ENCODE measurements around the gene TMEM135. TPM values are rescaled to one million over a fixed set of nuclear protein-coding genes. Genes with fewer than 3 reads are reported as not detected.

TMEM135 gene
- total RNA-seq, 1 donor from 2014 or later = 46.4 TPM

DNA sequence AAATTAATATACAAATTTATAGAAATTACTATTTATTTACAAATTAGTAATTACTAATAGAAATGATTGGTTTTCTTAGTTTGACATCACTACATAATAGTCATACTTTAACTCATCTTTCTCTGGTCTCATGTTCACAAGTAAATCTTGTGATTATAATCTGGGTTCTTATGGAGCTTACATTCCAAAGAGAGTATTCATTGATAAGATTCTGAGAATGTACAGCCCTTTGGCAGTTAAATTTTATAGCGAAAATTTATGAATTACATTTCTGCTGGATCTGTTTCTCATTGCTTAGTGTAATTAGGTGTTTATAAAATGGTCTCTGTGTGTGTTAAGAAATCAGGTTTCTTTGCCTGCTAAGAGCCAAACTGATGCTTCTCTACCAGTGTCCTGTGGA, 175.2 kb downstream of the TMEM135 start:
- no peaks in the 10 kb centered on the region for H3K4me1 ChIP-seq
- H3K4me3 Mint-ChIP-seq = no peak overlapping the region

DNA sequence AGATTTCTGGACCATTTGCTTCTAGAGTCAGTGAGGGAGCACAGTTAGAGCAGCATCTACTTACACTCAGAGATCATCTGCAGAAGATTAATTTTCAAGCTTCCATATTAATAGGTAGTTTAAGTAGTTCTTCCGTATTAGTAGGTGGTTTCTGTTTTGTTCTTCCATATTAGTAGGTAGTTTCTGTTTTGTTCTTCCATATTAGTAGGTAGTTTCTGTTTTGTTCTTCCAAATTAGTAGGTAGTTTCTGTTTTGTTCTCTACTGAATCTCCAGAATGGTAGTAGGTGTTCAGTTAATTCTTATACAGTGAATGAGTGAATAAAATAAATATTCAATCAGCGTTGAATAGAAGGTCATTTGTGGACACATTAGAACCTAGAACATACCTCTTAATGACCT, 175.7 kb downstream of the TMEM135 start:
- no peak overlapping the region for H3K9ac ChIP-seq
- H3K36me3 ChIP-seq = no peaks in the 10 kb centered on the region
- H3K9me3 ChIP-seq (ENCODE audit: low read depth) = no peaks in the 10 kb centered on the region
- H3F3A ChIP-seq (ENCODE audit: low read depth) = no peaks in the 10 kb centered on the region
- Mint-ChIP-seq H3K27me3 (ENCODE audit: insufficient read depth, low read depth) (no peaks in the 10 kb centered on the region), H3K36me3 (peaks cover 4% of the 10 kb centered on the region), H3K4me3 (no peak overlapping the region), H3K4me1 (no peaks in the 10 kb centered on the region), H3K9me3 (peaks cover 5% of the 10 kb centered on the region), H3K27ac (no peak overlapping the region)
- H3K27ac ChIP-seq = no peak overlapping the region
- no peak overlapping the region for H2AFZ ChIP-seq (replicated peaks)
- no peaks in the 10 kb centered on the region for H3K79me2 ChIP-seq (ENCODE audit: low read depth)
- no peak for DNase-seq (ENCODE audit: low spot score)
- no peak for TF ChIP-seq EZH2phosphoT487 (IDR thresholded peaks at IDR 0.05)
- no peak for TF ChIP-seq CTCF (IDR thresholded peaks at IDR 0.05)
- TF ChIP-seq EZH2 (IDR thresholded peaks at IDR 0.05) = no peak
- no peak overlapping the region for H3K4me2 ChIP-seq
- H4K20me1 ChIP-seq (ENCODE audit: low read depth) = no peaks in the 10 kb centered on the region
- H3K4me3 ChIP-seq = no peak overlapping the region
- no peaks in the 10 kb centered on the region for H3K4me1 ChIP-seq
- H3K27me3 ChIP-seq = no peaks in the 10 kb centered on the region

More for the DNA sequence above, 175.2 kb downstream of the TMEM135 start:
- Histone ChIP-seq H3K9me3 (ENCODE audit: low read depth) (no peaks in the 10 kb centered on the region), H4K20me1 (ENCODE audit: low read depth) (no peaks in the 10 kb centered on the region), H3K36me3 (no peaks in the 10 kb centered on the region), H3F3A (ENCODE audit: low read depth) (no peaks in the 10 kb centered on the region), H3K27me3 (no peaks in the 10 kb centered on the region), H3K4me3 (no peak overlapping the region), H3K9ac (no peak overlapping the region), H3K27ac (no peak overlapping the region), H2AFZ (replicated peaks) (no peak overlapping the region), H3K79me2 (ENCODE audit: low read depth) (no peaks in the 10 kb centered on the region), H3K4me2 (no peak overlapping the region)
- H3K36me3 Mint-ChIP-seq = peaks cover 4% of the 10 kb centered on the region
- no peak overlapping the region for H3K27ac Mint-ChIP-seq
- H3K4me1 Mint-ChIP-seq = no peaks in the 10 kb centered on the region
- H3K27me3 Mint-ChIP-seq (ENCODE audit: insufficient read depth, low read depth) = peaks cover 2% of the 10 kb centered on the region
- peaks cover 5% of the 10 kb centered on the region for H3K9me3 Mint-ChIP-seq
- TF ChIP-seq CTCF (IDR thresholded peaks at IDR 0.05) (no peak), EZH2phosphoT487 (IDR thresholded peaks at IDR 0.05) (no peak), EZH2 (IDR thresholded peaks at IDR 0.05) (no peak)
- DNase-seq (ENCODE audit: low spot score) = no peak

GRCh38 chr11:87215236-87215635, 177.5 kb downstream of the TMEM135 start:
- Histone ChIP-seq H3K36me3 (no peaks in the 10 kb centered on the region), H3K4me1 (no peaks in the 10 kb centered on the region), H3K9ac (no peak overlapping the region), H3K9me3 (ENCODE audit: low read depth) (no peaks in the 10 kb centered on the region), H3K79me2 (ENCODE audit: low read depth) (no peaks in the 10 kb centered on the region), H3K4me2 (no peak overlapping the region), H4K20me1 (ENCODE audit: low read depth) (no peaks in the 10 kb centered on the region), H3K27ac (no peak overlapping the region), H3K4me3 (no peak overlapping the region), H3K27me3 (no peaks in the 10 kb centered on the region), H3F3A (ENCODE audit: low read depth) (no peaks in the 10 kb centered on the region), H2AFZ (replicated peaks) (no peak overlapping the region)
- no peak for TF ChIP-seq EZH2 (IDR thresholded peaks at IDR 0.05)
- no peak for TF ChIP-seq EZH2phosphoT487 (IDR thresholded peaks at IDR 0.05)
- TF ChIP-seq CTCF (IDR thresholded peaks at IDR 0.05) = no peak
- Mint-ChIP-seq H3K27me3 (ENCODE audit: insufficient read depth, low read depth) (no peaks in the 10 kb centered on the region), H3K4me3 (no peak overlapping the region), H3K36me3 (no peaks in the 10 kb centered on the region), H3K27ac (no peak overlapping the region), H3K9me3 (peaks cover 2% of the 10 kb centered on the region), H3K4me1 (no peaks in the 10 kb centered on the region)
- no peak for DNase-seq (ENCODE audit: low spot score)

Data from neural progenitor cell (in vitro differentiated cells).